HepG2 (cell line): ENCODE results near the gene SLC1A5. TPM values are rescaled to one million over a fixed set of nuclear protein-coding genes. Genes with fewer than 3 reads are reported as not detected.

Source experiments
- ARNT ChIP-seq: fragments of 450-650 bp; IDR thresholded peaks from 2 replicates; pipeline ENCODE4 v1.6.1; 2017
- CREM ChIP-seq, 2 experiments: sonication (generic) in 1 of 2; formaldehyde crosslinking in 1 of 2; IDR thresholded peaks; 2 replicates each; pipeline versions ENCODE4 v1.4.0 to v1.6.1; 2016 to 2020; ENCODE audit warnings: antibody characterized with exemption in 1 of 2, mild to moderate bottlenecking in 1 of 2, missing genetic modification reagents in 1 of 2
- DMAP1 ChIP-seq: IDR thresholded peaks from 2 replicates; pipeline ENCODE4 v1.6.1; 2016
- FOXP1 ChIP-seq, 2 experiments: fragments of 450-650 bp in 1 of 2; IDR thresholded peaks; 2 replicates each; pipeline ENCODE4 v1.6.1; 2017 to 2018; ENCODE audit warnings: antibody characterized with exemption in 1 of 2
- HNF1B ChIP-seq: sonication (generic); formaldehyde crosslinking; IDR thresholded peaks from 2 replicates; pipeline ENCODE4 v1.5.1; 2020; ENCODE audit warnings: mild to moderate bottlenecking, moderate library complexity, missing genetic modification reagents
- NBN ChIP-seq: fragments of 450-650 bp; conservative IDR thresholded peaks from 2 replicates; pipeline ENCODE4 v1.6.1; 2017
- NFE2L2 ChIP-seq: fragments of 150-350 bp; IDR thresholded peaks from 2 replicates; pipeline ENCODE4 v1.6.1; 2014; ENCODE audit warnings: low read length
- PHF8 ChIP-seq: sonication (generic); formaldehyde crosslinking; IDR thresholded peaks from 2 replicates; pipeline ENCODE4 v1.5.0; 2020; ENCODE audit warnings: missing genetic modification reagents
- PPARG ChIP-seq: conservative IDR thresholded peaks from 2 replicates; pipeline ENCODE4 v1.6.1; 2016; ENCODE audit warnings: missing biosample characterization, missing genetic modification reagents
- SOX13 ChIP-seq, 3 experiments: fragments of 450-650 bp in 1 of 3; sonication (generic) in 1 of 3; formaldehyde crosslinking in 1 of 3; IDR thresholded peaks in 2 of 3; conservative IDR thresholded peaks in 1 of 3; 2 replicates each; pipeline versions ENCODE4 v1.5.0 to v1.6.1; 2016 to 2020; ENCODE audit warnings: antibody characterized with exemption in 1 of 3, mild to moderate bottlenecking in 1 of 3, missing compliant biosample characterization in 1 of 3, missing genetic modification reagents in 1 of 3, moderate library complexity in 1 of 3
- SRSF1 ChIP-seq: fragments of 200-400 bp; formaldehyde crosslinking; optimal IDR thresholded peaks from 2 replicates; pipeline ENCODE3; 2017; ENCODE audit warnings: mild to moderate bottlenecking, low read depth, low read length, moderate library complexity
- SSRP1 ChIP-seq: IDR thresholded peaks from 2 replicates; pipeline ENCODE4 v1.6.1; 2016; ENCODE audit warnings: control low read depth
- TMF1 ChIP-seq: sonication (generic); formaldehyde crosslinking; IDR thresholded peaks from 2 replicates; pipeline ENCODE4 v1.8.1; 2022; ENCODE audit warnings: low read depth, missing genetic modification reagents
- ZBTB25 ChIP-seq: IDR thresholded peaks from 2 replicates; pipeline ENCODE4 v1.6.1; 2018; ENCODE audit warnings: missing genetic modification reagents
- ZFP62 ChIP-seq: sonication (generic); formaldehyde crosslinking; IDR thresholded peaks from 2 replicates; pipeline ENCODE4 v1.4.0; 2020; ENCODE audit warnings: missing genetic modification reagents
- ZFYVE20 ChIP-seq: sonication (generic); formaldehyde crosslinking; IDR thresholded peaks from 2 replicates; pipeline ENCODE4 v1.8.0; 2023; ENCODE audit warnings: low read depth, mild to moderate bottlenecking, moderate library complexity, missing genetic modification reagents, borderline replicate concordance
- ZMAT3 ChIP-seq: sonication (generic); formaldehyde crosslinking; conservative IDR thresholded peaks from 2 replicates; pipeline ENCODE4 v1.7.0; 2021; ENCODE audit warnings: missing genetic modification reagents
- ZNF224 ChIP-seq: sonication (generic); formaldehyde crosslinking; IDR thresholded peaks from 2 replicates; pipeline ENCODE4 v1.5.0; 2020; ENCODE audit warnings: mild to moderate bottlenecking, missing genetic modification reagents
- ZNF720 ChIP-seq: sonication (generic); formaldehyde crosslinking; IDR thresholded peaks from 2 replicates; pipeline ENCODE4 v1.4.0; 2020; ENCODE audit warnings: missing genetic modification reagents
- ZNF747 ChIP-seq: sonication (generic); formaldehyde crosslinking; IDR thresholded peaks from 2 replicates; pipeline ENCODE4 v1.8.1; 2023; ENCODE audit warnings: missing genetic modification reagents, mild to moderate bottlenecking, borderline replicate concordance
- ZNF772 ChIP-seq: sonication (generic); formaldehyde crosslinking; IDR thresholded peaks from 2 replicates; pipeline ENCODE4 v1.5.0; 2020; ENCODE audit warnings: mild to moderate bottlenecking, missing genetic modification reagents
- ZNF784 ChIP-seq: sonication (generic); formaldehyde crosslinking; IDR thresholded peaks from 2 replicates; pipeline ENCODE4 v1.5.1; 2020; ENCODE audit warnings: missing genetic modification reagents, mild to moderate bottlenecking, borderline replicate concordance
- ZNF850 ChIP-seq: sonication (generic); formaldehyde crosslinking; conservative IDR thresholded peaks from 2 replicates; pipeline ENCODE4 v1.9.0; 2021; ENCODE audit warnings: mild to moderate bottlenecking, missing genetic modification reagents
- ZSCAN31 ChIP-seq: sonication (generic); formaldehyde crosslinking; IDR thresholded peaks from 2 replicates; pipeline ENCODE4 v1.5.0; 2020; ENCODE audit warnings: low read depth, mild to moderate bottlenecking, missing genetic modification reagents
- polyA plus RNA-seq, 8 experiments: library from polyadenylated mRNA; depleted of rRNA in 3 of 8; stranded (reverse) in 7 of 8; unstranded in 1 of 8; fragments of >200 nt; fragmentation: Illumina TruSeq in 4 of 8; extraction: Trizol in 4 of 8; gene quantifications; 2 replicates each; pipeline versions ENCODE4 v1.2.1 to v1.2.3, GENCODE V29; 2011 to 2016; ENCODE audit warnings: low read depth in 4 of 8, missing spikeins in 1 of 8, mixed read lengths in 1 of 8; ENCODE audit not compliant: insufficient read depth in 1 of 8
- total RNA-seq, 5 experiments: library from RNA; depleted of rRNA; stranded (reverse); fragments of >200 nt; fragmentation: Illumina TruSeq; extraction: Trizol; gene quantifications; 2 replicates each; pipeline ENCODE4 v1.2.3, GENCODE V29; 2016; ENCODE audit warnings: low read depth in 1 of 5

The SLC1A5 gene
- total and polyA plus RNA-seq, 2 of the 13 experiments (the other 11 are each of a cell fraction or from before 2014, with no cell fraction given): 120 to 159 TPM

- TF ChIP-seq CREM (IDR thresholded peaks at IDR 0.05) (no peak), CREM (CRISPR knock-in tag; IDR thresholded peaks at IDR 0.05) (no peak), ZBTB25 (CRISPR knock-in tag) (no peak), ZNF720 (CRISPR knock-in tag) (no peak), ZNF784 (CRISPR knock-in tag) (no peak), ZNF772 (CRISPR knock-in tag) (peak; percentile 15; the same call in 1 of the 2 replicates), ZNF850 (no peak), NFE2L2 (no peak), ZNF747 (0 out of 2 replicates have a peak, but pooled peaks have one; percentile 42), DMAP1 (CRISPR knock-in tag) (no peak; the same call in 1 of the 2 replicates), ZFP62 (no peak), SRSF1 (no peak), PPARG (CRISPR knock-in tag) (no peak), TMF1 (no peak), ZSCAN31 (CRISPR knock-in tag) (peak; percentile 50; the same call in 1 of the 2 replicates), ZMAT3 (no peak), NBN (no peak), HNF1B (CRISPR knock-in tag) (0 out of 2 replicates have a peak, but pooled peaks have one; percentile 8), FOXP1 (IDR thresholded peaks at IDR 0.05) (no peak), FOXP1 (CRISPR knock-in tag; IDR thresholded peaks at IDR 0.05) (peak; percentile 73; the same call in 1 of the 2 replicates), ZNF224 (CRISPR knock-in tag) (no peak; the same call in 1 of the 2 replicates), ARNT (no peak), PHF8 (no peak), SSRP1 (CRISPR knock-in tag) (peak; percentile 29; the same call in 1 of the 2 replicates), ZFYVE20 (0 out of 2 replicates have a peak, but pooled peaks have one; percentile 27), SOX13 (IDR thresholded peaks at IDR 0.05) (no peak), SOX13 (CRISPR knock-in tag; conservative IDR thresholded peaks at IDR 0.05 in 1 of 2, IDR thresholded peaks at IDR 0.05 in 1 of 2) (no peak)
These were observed 3.1 kb downstream of the SLC1A5 start (continued) for GRCh38 chr19:46785054-46785979.
